GM19438 (cell line): ENCODE measurements around the gene AKAP13.
"Not testable (repeated sequence)": the region's sequence is repeated elsewhere in the genome, so short reads cannot be mapped to it uniquely, and the experiment has no call there.

Experiments
- ATAC-seq: cut with Tn5 transposase; IDR thresholded peaks from one replicate; pipeline ENCODE4 v1.9.1; 2021; ENCODE audit warnings: low read depth; ENCODE audit not compliant: unreplicated experiment

The AKAP13 gene

DNA sequence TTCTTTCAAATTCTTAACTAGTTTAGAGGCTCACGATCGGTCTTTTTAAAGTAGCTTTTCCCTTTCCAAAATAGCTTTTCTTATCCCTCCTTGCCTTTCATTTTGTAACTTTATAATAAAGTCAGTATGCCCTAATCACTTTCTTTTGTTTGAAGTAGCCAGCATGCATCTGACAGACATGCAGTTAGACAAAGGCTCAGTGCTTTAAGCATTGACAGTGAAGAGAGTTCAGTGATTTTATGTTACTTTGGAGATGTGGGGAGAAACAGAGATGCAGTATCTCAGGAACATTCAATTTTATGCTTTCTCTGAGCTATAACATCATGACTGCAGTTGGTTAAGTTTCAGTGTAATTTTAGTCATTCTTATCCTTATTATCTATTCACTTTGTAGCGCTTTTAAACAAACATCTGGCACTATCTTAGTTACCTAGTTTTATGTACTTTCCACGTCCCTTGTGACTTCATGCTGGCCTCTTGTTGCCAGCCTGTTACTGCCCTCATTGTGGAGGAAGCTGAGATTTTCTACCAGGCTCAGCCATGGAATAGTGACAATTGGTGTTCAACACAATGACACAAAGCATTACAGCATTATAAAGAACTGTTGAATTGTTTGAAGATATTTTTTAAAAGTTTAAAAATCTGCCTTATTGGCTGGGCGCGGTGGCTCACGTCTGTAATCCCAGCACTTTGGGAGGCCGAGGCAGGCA is 90.3 kb downstream of the AKAP13 start:
- ATAC-seq = no peak

DNA sequence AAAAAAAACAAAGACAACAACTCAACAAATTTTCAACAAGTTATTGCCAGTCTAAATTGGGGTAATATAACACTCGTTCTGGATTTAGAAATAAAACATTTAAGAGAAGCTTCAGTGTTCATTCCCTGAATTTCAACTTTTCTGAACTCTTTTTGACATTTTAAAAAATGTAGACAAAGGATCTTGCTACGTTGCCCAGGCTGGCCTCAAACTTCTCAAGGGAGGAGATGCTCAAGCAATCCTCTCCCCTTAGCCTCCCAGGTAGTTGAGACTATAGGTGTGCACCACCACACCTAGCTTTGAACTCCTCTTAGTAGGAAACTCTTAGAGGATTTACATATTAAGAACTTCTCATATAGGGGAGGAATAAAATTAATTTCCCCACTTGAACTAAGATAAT is 91.9 kb downstream of the AKAP13 start:
- ATAC-seq = no peak

DNA sequence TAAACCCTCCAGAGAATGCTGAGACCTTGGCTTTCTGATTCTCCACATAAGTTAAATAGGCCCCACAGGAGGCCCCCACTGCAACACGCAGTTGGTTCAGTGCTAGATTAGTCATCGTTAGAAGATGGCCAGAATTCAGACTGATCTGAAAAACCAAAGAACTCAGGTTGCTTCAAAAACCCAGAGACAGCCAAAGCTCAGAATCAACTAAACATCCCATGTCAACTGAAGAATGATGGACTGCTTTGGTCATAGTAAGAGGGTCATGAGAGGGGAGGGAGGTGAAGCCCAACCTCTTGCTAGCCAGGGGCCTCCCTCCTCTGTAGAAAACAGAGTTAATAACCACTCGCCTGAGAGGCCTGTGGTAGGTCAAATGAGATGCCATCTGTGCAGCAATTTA is 93.1 kb downstream of the AKAP13 start:
- ATAC-seq = no peak

DNA sequence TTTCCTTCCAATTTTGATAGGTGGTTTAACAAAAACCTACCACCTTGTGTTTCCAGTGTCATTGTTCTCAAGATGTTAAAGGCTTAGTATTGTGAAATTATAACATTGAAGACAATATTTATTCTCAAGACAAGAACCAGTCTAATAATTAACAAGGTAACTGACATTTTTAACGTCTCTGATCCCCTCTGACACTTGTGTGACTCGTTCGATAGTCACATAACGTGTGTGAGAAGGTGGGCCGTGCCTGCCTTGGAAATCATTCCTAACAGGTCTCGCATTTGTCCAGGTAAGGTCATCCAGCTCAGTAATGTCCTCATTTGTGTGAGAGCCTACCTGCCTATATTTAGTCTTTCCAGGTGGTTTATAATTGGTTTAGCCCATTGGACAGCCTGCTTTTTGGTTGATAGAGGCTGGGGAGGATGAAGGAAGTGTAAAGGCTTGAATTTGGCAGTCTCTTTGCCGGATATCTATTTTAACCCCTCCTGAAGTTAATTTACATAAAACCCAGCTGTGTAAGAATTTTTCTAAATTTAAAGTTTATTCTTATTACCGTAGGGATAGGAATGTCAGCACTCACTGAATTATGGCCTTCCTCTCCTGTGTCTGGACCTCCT is 94.4 kb downstream of the AKAP13 start:
- peak; percentile 76 for ATAC-seq

DNA sequence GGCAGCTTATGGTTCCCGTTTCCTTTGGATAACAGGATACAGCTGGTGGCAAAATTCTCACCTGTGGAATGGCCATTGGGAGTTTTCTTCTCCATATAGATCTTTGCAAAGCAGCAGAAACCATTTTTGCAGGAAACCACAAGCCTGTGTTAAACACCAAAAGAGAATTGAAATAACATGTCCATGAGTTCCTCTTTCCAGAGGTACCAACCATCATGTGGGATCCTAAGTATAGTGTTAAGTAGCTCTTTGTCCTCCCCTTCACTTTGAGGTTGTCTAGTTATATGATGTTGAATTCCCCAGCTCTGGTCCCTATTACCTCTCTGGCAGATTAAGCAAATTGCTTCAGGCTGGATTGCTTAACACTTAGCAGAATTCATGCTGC is 94.9 kb downstream of the AKAP13 start:
- ATAC-seq = peak; percentile 64

DNA sequence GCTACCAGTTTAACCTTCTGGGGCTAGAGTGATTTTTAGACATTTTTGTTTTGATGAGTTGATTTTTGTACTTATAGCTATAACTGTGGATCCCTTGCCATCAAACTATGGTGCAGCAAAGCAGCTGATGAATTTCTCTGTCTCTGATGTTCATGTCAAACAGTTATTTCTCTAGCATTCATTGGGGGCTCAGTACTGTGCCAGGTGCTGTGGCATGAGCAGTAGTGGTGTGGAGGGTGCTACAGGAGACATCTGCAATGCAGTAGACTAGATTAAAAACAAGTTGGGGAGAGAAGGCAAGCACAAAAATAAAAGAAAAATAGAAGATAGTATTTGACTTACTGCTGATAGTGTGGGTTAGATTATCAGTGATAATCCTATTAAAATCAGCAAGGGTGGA is 95.3 kb downstream of the AKAP13 start:
- ATAC-seq = no peak

DNA sequence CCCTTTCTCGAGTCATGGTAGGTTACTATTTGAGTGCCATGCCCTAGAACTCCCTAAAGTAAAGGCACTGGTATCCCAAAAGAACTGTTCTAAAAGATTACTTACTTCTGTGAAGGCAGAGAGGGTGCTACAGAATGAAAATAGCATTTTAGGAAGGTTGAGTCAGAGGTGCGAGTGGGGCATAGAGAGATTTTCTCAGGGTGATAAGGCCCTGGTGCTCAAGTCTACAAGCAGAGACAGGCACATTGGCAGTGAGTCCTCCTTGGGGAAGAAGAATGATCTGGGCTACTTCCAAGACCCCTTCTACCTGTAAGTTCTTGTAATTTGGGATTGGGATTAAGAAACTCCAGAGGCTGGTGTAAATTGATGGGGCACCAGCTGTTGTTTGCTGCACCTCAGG is 96.7 kb downstream of the AKAP13 start:
- ATAC-seq = no peak

DNA sequence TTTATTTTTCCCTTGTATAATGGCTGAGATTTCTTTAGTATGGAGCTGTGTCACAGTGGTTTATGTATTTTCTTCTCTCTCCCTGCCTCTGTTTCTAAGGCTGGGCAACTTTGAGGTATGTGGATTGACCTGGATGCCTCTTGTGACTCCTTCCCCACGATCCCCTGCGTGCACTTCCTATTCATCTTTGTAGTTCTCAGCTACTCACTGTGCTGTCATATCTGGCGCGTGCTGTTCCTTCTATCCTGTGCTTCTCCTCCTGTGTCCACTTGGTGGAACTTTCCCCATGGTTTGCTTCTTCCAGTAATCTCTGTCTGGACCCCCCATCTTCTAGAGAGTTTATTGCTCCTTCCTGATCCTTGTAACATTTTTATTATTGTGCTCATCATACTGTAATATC is 97.3 kb downstream of the AKAP13 start:
- no peak for ATAC-seq

DNA sequence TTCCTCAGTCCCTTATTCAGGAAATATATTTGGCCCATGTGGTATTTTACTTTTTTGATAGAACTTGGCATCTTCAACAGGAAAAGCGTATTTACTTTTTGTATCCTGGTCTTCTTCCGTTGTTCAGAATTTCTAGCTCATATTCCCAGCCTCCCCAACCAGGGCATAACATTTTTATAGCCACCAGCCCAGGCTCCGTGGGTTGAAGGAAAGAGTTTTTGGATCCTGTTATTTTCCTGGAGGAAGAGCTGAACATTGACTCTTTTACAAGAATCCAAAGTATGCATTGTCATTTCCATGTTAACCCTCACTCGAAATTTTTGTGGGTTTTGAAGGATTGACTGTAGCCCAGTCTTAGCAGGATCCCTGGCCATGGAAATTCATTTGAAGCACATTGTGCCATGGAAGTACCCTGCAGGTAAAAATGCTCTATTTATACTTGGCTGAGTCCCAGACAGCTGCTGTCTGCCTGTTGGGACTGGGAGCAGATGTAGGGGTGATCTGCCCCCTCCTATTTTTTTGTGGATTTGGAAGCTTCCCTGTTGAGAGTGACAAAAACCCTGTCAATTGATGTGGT is 98.8 kb downstream of the AKAP13 start:
- ATAC-seq = no peak

DNA sequence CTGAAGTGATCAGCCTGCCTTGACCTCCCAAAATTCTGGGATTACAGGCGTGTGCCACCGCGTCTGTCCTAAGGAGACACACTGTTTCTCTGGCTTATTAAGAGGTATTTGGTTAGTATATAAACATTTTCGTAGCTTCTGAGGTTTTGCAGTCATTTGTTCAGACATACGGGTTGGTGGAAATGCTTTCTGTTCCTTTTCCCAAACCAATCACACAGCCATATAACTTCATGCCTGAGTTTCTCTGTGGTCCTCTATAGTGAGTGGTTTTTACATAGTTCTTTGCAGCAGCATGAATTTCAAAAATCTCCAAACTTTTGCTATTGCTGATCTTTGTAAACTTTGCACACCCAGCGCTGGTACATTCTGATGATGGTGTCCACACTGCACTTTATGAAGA is 100.5 kb downstream of the AKAP13 start:
- no peak for ATAC-seq

DNA sequence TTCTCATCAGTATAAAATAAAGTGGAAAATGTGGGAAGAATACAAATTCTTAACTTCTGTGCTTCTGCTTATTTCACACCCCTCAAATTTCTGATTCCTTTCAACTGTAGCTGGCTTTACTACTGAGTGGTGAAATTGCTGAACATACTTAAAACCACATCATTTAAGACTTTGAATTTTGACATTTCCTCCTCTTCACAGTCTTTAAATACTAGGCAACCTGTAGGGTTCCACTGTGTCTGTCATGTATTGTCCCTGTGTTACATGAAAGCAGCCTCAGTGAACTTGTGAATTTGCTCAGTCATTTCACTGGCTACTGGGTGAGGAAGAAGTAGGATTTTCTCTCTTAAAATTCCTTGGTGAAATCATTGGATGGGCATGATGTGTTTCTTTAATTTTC is 101.1 kb downstream of the AKAP13 start:
- not testable (repeated sequence) for ATAC-seq

DNA sequence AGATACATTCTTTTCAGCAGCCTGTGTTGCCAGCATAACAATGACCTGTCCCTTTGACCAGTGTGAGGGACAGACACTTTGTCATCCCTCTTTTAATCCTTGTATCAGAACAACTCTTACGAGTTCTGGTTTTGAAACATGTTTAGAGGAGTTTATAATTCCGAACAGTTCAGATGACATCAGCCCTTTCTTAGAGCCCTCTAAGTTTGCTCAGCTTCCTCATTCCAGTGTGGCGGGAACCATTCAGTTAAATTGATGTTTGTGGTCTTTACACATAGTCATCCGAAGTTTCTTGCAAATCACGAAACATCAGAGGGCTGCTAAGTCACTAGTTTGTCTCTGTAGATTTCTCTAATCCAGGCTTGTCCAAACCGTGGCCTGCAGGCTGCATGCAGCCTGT is 102.5 kb downstream of the AKAP13 start:
- ATAC-seq = no peak

DNA sequence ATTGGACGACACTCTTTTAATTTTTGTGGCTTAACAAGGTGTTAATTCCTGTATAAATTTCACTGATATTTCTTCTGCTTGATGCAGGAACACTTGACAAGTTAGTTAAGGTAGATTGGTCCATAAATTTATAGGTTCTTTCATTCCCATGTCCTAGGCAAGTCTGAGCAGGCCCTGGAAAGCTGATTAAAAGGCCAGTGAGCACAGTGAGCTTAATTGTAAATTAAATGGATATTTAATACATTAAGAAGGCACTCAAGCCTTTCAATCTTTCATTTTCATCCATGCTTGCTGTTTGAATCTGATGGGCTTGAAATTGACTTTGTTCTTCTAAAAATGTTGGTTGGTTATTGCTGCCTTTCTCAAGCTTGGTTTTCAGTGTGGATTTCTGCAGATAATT is 103.6 kb downstream of the AKAP13 start:
- not testable (repeated sequence) for ATAC-seq

DNA sequence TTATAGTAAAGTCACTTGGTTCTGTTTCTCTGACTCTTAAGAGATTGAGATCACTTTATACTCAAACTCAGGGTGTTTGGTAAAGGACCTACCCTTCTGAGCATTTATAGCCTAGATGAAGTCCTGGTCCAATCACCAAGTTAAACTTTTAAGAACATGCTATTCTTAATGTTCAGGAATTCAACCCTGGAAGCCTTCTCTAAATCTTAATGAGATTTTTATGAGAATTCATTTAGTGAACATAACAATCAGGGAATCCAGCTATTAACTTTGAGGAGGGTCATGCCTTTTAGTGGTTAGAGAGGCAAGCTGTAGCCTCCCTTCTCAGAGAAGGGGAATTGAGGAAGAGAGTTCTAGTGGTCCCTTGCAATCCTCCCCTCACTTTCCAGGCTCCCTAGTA is 104.5 kb downstream of the AKAP13 start:
- not testable (repeated sequence) for ATAC-seq

DNA sequence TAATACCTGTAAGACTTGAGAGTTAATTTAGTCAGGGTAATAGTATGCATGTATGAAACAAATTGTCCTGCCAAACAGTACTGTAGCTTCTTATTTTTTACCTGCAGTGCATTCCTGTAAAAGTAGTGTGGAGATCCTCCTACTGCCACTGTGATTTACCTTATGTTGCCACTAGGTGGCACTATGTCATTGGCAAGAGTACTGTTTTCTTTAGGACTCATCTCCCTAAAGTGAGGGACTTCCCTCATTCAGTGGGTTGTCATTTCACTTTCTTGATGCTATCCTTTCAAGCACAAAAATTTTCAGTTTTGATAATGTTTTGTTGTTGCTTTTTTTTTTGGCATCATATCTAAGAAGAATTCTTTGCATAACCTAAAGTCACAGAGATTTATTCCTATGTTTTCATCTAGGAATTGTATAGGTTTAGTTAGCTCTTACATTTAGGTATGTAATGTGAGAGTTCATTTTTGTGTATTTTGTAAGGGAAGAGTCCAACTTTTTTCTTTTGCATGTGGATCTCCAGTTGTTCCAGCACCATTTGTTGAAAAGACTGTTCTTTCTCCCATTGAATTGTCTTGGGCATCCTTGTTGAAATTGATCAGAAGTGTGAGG is 105.7 kb downstream of the AKAP13 start:
- no peak for ATAC-seq

DNA sequence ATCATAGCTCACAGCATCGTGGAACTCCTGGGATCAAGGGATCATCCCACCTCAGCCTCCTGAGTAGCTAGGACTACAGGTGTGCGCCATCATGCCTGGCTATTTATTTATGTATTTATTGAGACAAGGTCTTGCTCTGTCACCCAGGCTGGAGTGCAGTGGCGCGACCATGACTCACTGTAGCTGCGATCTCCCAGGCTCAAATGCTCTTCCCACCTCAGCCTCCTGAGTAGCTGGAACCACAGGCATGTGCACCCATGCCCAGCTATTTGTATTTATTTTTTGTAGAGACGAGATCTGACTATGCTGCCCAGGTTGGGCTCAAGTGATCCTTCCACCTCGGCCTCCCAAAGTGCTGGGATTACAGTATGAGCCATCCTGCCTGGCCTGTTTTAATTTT is 107.4 kb downstream of the AKAP13 start:
- ATAC-seq = not testable (repeated sequence)

DNA sequence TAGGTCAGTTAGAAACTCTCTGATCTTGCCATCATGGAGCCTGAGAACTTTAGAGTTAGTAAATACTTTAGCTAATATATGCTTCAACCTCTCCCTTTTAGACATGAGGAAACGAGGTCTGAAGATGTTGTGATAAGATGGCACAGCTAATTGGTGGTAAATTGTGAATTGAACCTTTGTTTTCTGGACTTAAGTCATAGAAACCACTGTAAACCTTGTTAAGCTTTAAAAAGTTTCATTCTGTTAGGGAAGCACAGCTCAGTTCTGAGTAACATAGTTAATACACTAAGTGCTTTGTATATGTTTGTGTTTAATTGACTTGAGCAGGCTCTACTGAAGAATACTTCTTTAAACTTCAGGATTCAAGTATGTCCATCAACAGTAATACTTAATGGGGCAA is 108.6 kb downstream of the AKAP13 start:
- ATAC-seq = no peak

DNA sequence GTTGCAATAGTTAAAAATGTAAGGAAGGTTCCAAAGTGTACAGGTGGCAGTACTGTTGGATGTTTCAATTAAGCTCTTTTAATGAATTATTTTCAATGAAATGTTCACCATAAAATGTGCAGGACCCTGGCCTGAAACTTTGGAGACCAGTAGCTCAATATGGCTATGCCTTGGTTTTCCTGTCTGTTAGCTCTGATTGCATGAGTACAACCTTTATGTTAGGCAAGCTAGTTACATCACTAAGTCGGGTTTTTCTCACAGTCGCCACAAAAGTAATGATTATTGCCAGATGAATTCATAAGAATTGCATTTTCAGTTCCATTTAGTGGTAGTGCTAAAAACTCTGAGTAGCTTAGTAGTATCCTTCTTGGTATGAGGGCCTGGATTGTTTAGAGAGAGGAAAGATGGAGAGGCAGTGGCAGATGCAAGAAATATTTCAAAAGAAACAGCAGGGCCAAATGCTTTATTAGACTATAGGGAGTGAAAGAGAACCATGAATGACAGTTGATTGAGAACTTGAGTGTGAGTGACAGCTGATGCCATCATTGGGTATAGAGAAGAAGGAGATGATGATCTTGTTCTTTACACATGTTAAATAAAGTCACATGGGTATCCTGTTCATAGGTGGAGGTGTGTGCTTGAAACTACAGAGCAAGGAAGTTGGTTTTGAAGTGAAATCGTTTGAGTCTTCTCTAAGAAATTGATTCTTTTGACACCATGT is 109.5 kb downstream of the AKAP13 start:
- peak; percentile 56 for ATAC-seq

DNA sequence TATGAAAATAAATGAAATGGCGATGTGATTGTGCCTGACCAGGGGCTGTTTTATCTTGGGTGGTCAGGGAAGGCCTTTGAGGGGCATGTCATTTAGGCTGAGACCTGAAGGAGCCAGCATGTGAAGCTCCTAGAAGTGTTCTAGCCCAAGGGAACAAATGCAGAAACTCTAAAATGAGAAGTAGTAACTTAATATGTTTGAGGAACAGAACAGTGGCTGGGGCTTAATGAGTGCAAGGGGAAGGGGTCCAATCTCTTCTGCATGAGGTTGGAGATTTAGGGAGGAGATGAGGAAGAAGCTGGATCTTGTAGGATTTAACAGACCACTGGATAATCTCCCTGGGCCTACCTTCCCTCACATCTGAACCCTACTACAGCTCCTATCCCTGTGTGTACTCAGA is 110.5 kb downstream of the AKAP13 start:
- no peak for ATAC-seq

DNA sequence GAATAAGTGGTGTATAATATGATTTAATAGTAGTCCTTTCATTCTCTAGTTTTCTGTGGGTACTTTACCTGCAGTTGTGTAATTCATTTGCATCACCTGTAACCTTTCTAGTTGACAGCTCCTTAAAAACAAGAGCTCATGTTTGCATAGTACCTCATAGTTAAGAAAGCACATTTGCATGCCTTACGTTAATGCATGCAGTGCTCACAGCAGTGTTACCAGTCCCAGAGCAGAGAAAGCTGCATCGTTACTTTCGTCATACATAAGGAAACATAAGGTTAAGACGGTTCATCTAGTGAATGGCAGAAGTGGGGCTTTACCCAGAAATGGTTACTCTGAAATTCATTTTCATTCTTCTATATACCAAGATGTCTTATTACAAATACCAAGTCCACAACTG is 111.3 kb downstream of the AKAP13 start:
- ATAC-seq = no peak

DNA sequence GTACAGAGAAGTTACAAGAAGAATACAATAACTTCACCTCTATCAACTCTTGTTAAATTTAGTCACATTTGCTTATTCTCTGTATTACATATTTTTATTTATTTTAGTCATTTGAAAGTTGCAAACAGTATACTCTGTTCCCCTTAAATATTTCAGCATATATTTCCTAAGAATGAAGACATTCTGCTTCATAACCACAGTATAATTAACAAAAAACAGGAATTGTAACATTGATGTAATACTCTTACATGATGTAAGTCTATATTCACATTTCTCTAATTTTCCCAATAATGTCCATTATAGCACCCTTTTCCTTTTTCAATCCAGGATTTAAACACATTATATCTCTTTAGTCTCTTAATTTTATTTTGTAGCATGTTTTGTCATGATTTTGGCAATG is 112.0 kb downstream of the AKAP13 start:
- ATAC-seq = no peak
